HG03432 (cell line): ENCODE data around the gene GRK6.
A peak's percentile ranks its signal among the peaks of the same experiment; 100 is the strongest.

Source experiments
- ATAC-seq: cut with Tn5 transposase; IDR thresholded peaks from one replicate; pipeline ENCODE4 v1.9.1; 2021; ENCODE audit warnings: mild to moderate bottlenecking, moderate library complexity; ENCODE audit not compliant: unreplicated experiment

The GRK6 gene

GRCh38 chr5:177468685-177469628 is 42.5 kb downstream of the GRK6 start:
- no peak for ATAC-seq

- no peak for ATAC-seq
These were observed 43.5 kb downstream of the GRK6 start for GRCh38 chr5:177469750-177470525.

GRCh38 chr5:177470759-177471536 is 44.5 kb downstream of the GRK6 start:
- ATAC-seq, result no peak

- no peak for ATAC-seq
These were observed 45.3 kb downstream of the GRK6 start for GRCh38 chr5:177471610-177472356.

- ATAC-seq, result peak; percentile 39
These were observed 46.3 kb downstream of the GRK6 start for GRCh38 chr5:177472460-177473442.

GRCh38 chr5:177473443-177474001 is 47.0 kb downstream of the GRK6 start, which contains the start of gene DBN1:
Gene DBN1, minus strand, starts transcription at chr5:177473634. Its CDS starts 113 bp downstream, at chr5:177473521.
- ATAC-seq, result no peak

GRCh38 chr5:177474002-177474476 is 47.6 kb downstream of the GRK6 start:
- ATAC-seq, result no peak

GRCh38 chr5:177474846-177475562 is 48.5 kb downstream of the GRK6 start:
- no peak for ATAC-seq

- ATAC-seq, result no peak
These were observed 49.3 kb downstream of the GRK6 start for GRCh38 chr5:177475563-177476427.

- no peak for ATAC-seq
These were observed 50.2 kb downstream of the GRK6 start for GRCh38 chr5:177476531-177477233.

- no peak for ATAC-seq
These were observed 51.4 kb downstream of the GRK6 start for GRCh38 chr5:177477701-177478477.

GRCh38 chr5:177478711-177479646 is 52.5 kb downstream of the GRK6 start:
- no peak for ATAC-seq

GRCh38 chr5:177479774-177480173 is 53.3 kb downstream of the GRK6 start:
- no peak for ATAC-seq

GRCh38 chr5:177482359-177482795 is 55.9 kb downstream of the GRK6 start:
- ATAC-seq, result no peak
